Measurements from ENCODE around the gene PALM. TPM values are rescaled to one million over a fixed set of nuclear protein-coding genes. Genes with fewer than 3 reads are reported as not detected.

The PALM gene
- total RNA-seq, 4 donors from 2014 or later, result 21.5 to 111 (median 53.0) TPM

GRCh38 chr19:680287-681028, 28.3 kb upstream of the PALM start:
- Histone ChIP-seq H3K4me1 (peaks cover 0 to 57% (median 27%) of the 10 kb centered on the region in 3 donors), H3K9me3 (no peaks in the 10 kb centered on the region), H3K27me3 (peaks cover 16% of the 10 kb centered on the region), H3K4me3 (peak overlapping the region; percentile 45 to 89), H3K27ac (peak overlapping the region; percentile 50 to 99 (median 98)), H3K36me3 (peaks cover 0 to 9% of the 10 kb centered on the region in 2 donors)
- TF ChIP-seq EP300 (IDR thresholded peaks at IDR 0.05) (no peak), POLR2A (IDR thresholded peaks at IDR 0.05) (peak; percentile 90 to 96), CTCF (IDR thresholded peaks at IDR 0.05) (peak in 3 of 4 experiments; percentile 62 to 75 (median 69)), POLR2AphosphoS5 (IDR thresholded peaks at IDR 0.05) (peak; percentile 67)
- 5% methylated on average over 10 of the region's 70 CpGs; no CpG with 5 or more reads in 1 of the 2 donors for WGBS, 2 donors (ENCODE audit: low coverage in 1 of 2)
- ATAC-seq, result peak; percentile 80

- peaks cover 0 to 49% (median 24%) of the 10 kb centered on the region in 3 donors for H3K4me1 ChIP-seq
- H3K27me3 ChIP-seq, result peaks cover 10% of the 10 kb centered on the region
- no peak for ATAC-seq
- peaks cover 0 to 9% of the 10 kb centered on the region in 2 donors for H3K36me3 ChIP-seq
- WGBS, 2 donors (ENCODE audit: low coverage in 1 of 2), result 25% methylated on average over 4 of the region's 54 CpGs; no CpG with 5 or more reads in 1 of the 2 donors
- H3K9me3 ChIP-seq, result no peaks in the 10 kb centered on the region
- peak overlapping the region in 3 of 4 donors; percentile 97 to 99 (median 99) for H3K27ac ChIP-seq
- H3K4me3 ChIP-seq, result peak overlapping the region; percentile 25 to 89
- TF ChIP-seq POLR2A (IDR thresholded peaks at IDR 0.05) (no peak), POLR2AphosphoS5 (IDR thresholded peaks at IDR 0.05) (no peak), CTCF (IDR thresholded peaks at IDR 0.05) (no peak), EP300 (IDR thresholded peaks at IDR 0.05) (no peak)
These were observed 27.4 kb upstream of the PALM start for GRCh38 chr19:681029-682019.

GRCh38 chr19:682678-683320, 25.9 kb upstream of the PALM start:
- H3K36me3 ChIP-seq, result peaks cover 0 to 9% of the 10 kb centered on the region in 2 donors
- ATAC-seq, result no peak
- 88% methylated on average over 14 of the region's 25 CpGs; no CpG with 5 or more reads in 1 of the 2 donors for WGBS, 2 donors (ENCODE audit: low coverage in 1 of 2)
- TF ChIP-seq EP300 (IDR thresholded peaks at IDR 0.05) (no peak), POLR2AphosphoS5 (IDR thresholded peaks at IDR 0.05) (no peak), CTCF (IDR thresholded peaks at IDR 0.05) (no peak), POLR2A (IDR thresholded peaks at IDR 0.05) (no peak)
- H3K27me3 ChIP-seq, result no peaks in the 10 kb centered on the region
- H3K4me1 ChIP-seq, result peaks cover 0 to 34% (median 17%) of the 10 kb centered on the region in 3 donors
- no peak overlapping the region for H3K4me3 ChIP-seq
- peak overlapping the region in 1 of 4 donors; percentile 1 for H3K27ac ChIP-seq
- no peaks in the 10 kb centered on the region for H3K9me3 ChIP-seq

- WGBS, 2 donors (ENCODE audit: low coverage in 1 of 2), result no CpG with 5 or more reads among the region's 31 CpGs
- Histone ChIP-seq H3K4me1 (peaks cover 0 to 11% (median 4%) of the 10 kb centered on the region in 3 donors), H3K27ac (no peak overlapping the region), H3K27me3 (no peaks in the 10 kb centered on the region), H3K4me3 (no peak overlapping the region), H3K9me3 (no peaks in the 10 kb centered on the region), H3K36me3 (peaks cover 0 to 9% of the 10 kb centered on the region in 2 donors)
- no peak for TF ChIP-seq CTCF (IDR thresholded peaks at IDR 0.05)
- ATAC-seq, result no peak
These were observed 23.2 kb upstream of the PALM start for GRCh38 chr19:685454-685931.
